BE2C (cell line): ENCODE measurements around the gene CXCR1. TPM values are rescaled to one million over a fixed set of nuclear protein-coding genes. Genes with fewer than 3 reads are reported as not detected.

Experiments used
- DNase-seq: peaks from one replicate; pipeline ENCODE4 v3.0.0-alpha.2; 2020
- H3K27me3 ChIP-seq: fragments of 250-450 bp; sonication (Bioruptor Pico); 2 replicates; pipeline ENCODE4 v1.5.1; 2020; ENCODE audit warnings: mild to moderate bottlenecking
- H3K36me3 ChIP-seq: fragments of 250-450 bp; sonication (Bioruptor Pico); 2 replicates; pipeline ENCODE4 v1.5.1; 2020; ENCODE audit warnings: mild to moderate bottlenecking
- H3K4me1 ChIP-seq: fragments of 250-450 bp; sonication (Bioruptor Pico); 2 replicates; pipeline ENCODE4 v1.5.1; 2020
- H3K4me3 ChIP-seq: 2 replicates; pipeline ENCODE4 v1.5.1; 2011; ENCODE audit warnings: low read depth, low read length
- H3K9me3 ChIP-seq: fragments of 250-450 bp; sonication (Bioruptor Pico); 2 replicates; pipeline ENCODE4 v1.5.1; 2020
- CTCF ChIP-seq: IDR thresholded peaks from 2 replicates; pipeline ENCODE4 v1.5.1; 2012; ENCODE audit warnings: mild to moderate bottlenecking, low read depth, low read length
- polyA plus RNA-seq: library from polyadenylated mRNA; unstranded; fragments of >200 nt; gene quantifications from one replicate; pipeline ENCODE4 v1.2.1, GENCODE V29; 2012; ENCODE audit warnings: low read depth, missing spikeins; ENCODE audit not compliant: insufficient read length, insufficient read depth

Gene CXCR1
- not detected for polyA plus RNA-seq

- Histone ChIP-seq H3K4me1 (no peaks in the 10 kb centered on the region), H3K27me3 (peaks cover 3% of the 10 kb centered on the region; the same call in 1 of the 2 replicates), H3K36me3 (no peaks in the 10 kb centered on the region), H3K4me3 (no peak within 1 kb of the TSS), H3K9me3 (no peaks in the 10 kb centered on the region)
- DNase-seq = no peak
- TF ChIP-seq CTCF = no peak
These were observed at the start of gene CXCR1 for GRCh38 chr2:218166791-218167190. Gene CXCR1 (minus strand): TSS chr2:218166962. CDS start chr2:218165211, 1,751 bp downstream.

- Histone ChIP-seq H3K36me3 (peaks cover 7% of the 10 kb centered on the region), H3K4me3 (peak overlapping the region; percentile 94), H3K4me1 (peaks cover 7% of the 10 kb centered on the region; the same call in 1 of the 2 replicates), H3K27me3 (no peaks in the 10 kb centered on the region; the same call in 1 of the 2 replicates), H3K9me3 (no peaks in the 10 kb centered on the region)
- no peak for TF ChIP-seq CTCF
- DNase-seq = no peak
These were observed 49.5 kb upstream of the CXCR1 start for GRCh38 chr2:218216336-218216673.

- Histone ChIP-seq H3K27me3 (no peaks in the 10 kb centered on the region; the same call in 1 of the 2 replicates), H3K4me3 (no peak overlapping the region), H3K9me3 (no peaks in the 10 kb centered on the region), H3K36me3 (no peaks in the 10 kb centered on the region), H3K4me1 (no peaks in the 10 kb centered on the region; the same call in 1 of the 2 replicates)
- DNase-seq = no peak
- no peak for TF ChIP-seq CTCF
These were observed 47.4 kb upstream of the CXCR1 start for GRCh38 chr2:218214116-218214515.

GRCh38 chr2:218209078-218209477 lies 42.3 kb upstream of the CXCR1 start:
- Histone ChIP-seq H3K4me3 (no peak overlapping the region), H3K36me3 (no peaks in the 10 kb centered on the region), H3K4me1 (no peaks in the 10 kb centered on the region), H3K27me3 (no peaks in the 10 kb centered on the region; the same call in 1 of the 2 replicates), H3K9me3 (no peaks in the 10 kb centered on the region)
- TF ChIP-seq CTCF = no peak
- DNase-seq = no peak

- no peaks in the 10 kb centered on the region for H3K4me1 ChIP-seq
- no peaks in the 10 kb centered on the region for H3K36me3 ChIP-seq
- no peak for TF ChIP-seq CTCF
- H3K27me3 ChIP-seq = 0 out of 2 replicates have a peak, but pooled peaks cover 3% of the 10 kb centered on the region
- no peak for DNase-seq
- no peak overlapping the region for H3K4me3 ChIP-seq
- H3K9me3 ChIP-seq = no peaks in the 10 kb centered on the region
These were observed 35.5 kb upstream of the CXCR1 start for GRCh38 chr2:218202266-218202665.

GRCh38 chr2:218196974-218197373 lies 30.2 kb upstream of the CXCR1 start:
- no peak for DNase-seq
- Histone ChIP-seq H3K4me3 (no peak overlapping the region), H3K9me3 (no peaks in the 10 kb centered on the region), H3K27me3 (0 out of 2 replicates have a peak, but pooled peaks cover 3% of the 10 kb centered on the region), H3K36me3 (no peaks in the 10 kb centered on the region), H3K4me1 (peaks cover 8% of the 10 kb centered on the region)
- TF ChIP-seq CTCF = no peak
